ENCODE data around the gene PNLIPRP3.

Gene PNLIPRP3

DNA sequence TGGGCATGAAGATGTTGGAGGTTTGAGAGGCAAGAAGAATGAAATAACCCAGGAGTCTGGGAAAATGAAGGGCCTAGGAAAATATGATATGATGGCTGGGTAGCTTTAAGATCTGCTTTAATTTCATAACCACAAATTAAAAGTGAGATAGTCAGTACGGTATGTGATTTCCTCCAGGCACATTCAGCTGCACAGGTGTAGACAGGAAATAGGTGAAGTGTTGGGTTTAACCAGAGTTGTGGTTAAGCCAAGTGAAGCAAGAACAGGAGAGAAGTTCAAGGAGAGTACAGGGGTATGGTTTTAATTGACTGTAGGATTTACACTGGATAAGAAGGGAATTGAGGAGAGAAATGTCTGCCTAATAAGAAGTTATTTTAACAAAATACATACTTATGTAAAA is 2.6 kb downstream of the PNLIPRP3 start:
- no peaks in the 10 kb centered on the region for H3K27me3 Mint-ChIP-seq

DNA sequence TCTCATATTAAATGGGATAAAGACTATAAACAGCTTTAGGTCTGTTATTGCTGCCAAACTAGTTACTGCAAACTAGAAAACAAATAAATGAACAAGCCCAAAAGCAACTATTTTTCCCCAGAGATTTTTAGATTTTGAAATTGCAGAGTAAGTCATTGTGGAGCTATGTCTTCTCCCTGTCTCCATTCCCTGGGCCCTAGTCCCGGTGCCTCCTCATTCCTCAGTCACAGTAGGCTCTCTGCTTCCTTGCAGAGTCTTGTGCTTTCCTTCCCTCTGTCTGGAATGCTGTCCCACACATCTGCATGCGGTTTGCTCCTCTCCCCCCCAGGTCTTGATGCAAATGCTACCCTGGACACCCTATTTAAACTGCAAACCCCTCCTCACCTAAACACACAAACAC is 4.0 kb downstream of the PNLIPRP3 start:
- no peak overlapping the region for H3K4me3 Mint-ChIP-seq
- no peak for ATAC-seq
- no peak overlapping the region for H3K27ac Mint-ChIP-seq

More for the DNA sequence above, 2.6 kb downstream of the PNLIPRP3 start:
- Mint-ChIP-seq H3K27ac (no peak overlapping the region), H3K4me1 (no peaks in the 10 kb centered on the region), H3K36me3 (no peaks in the 10 kb centered on the region), H3K9me3 (no peaks in the 10 kb centered on the region), H3K4me3 (no peak overlapping the region)
- ATAC-seq: no peak

DNA sequence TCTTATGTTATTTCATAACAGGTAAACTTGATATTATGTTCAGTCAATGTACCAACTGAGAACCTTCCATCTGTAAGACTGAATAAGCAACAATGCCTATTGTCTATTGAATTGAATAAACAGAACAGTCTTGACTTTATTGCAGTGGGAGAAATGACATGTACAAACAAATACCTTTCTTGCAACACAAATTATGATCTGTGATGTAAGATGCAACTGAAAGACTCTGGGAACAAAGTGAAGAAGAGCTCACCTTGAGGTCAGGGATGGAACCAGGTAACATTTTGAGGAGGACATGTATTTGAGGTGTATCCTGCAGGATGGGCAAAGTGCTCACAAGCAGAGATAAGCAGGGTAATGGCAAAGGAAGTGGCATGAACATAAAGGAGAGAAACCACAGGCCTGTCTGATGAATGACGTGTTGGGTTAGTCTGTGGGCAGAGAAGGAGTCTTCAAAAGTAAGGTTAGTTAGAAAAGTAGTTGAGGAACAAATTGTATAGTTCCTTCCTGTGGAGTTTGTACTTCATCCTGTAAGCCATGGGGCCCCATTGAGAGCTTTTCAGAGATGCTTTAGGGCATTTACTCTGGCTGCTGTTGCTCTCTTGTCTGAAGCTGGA is 9.5 kb downstream of the PNLIPRP3 start:
- no peaks in the 10 kb centered on the region for H3K4me1 Mint-ChIP-seq
- no peaks in the 10 kb centered on the region for H3K36me3 Mint-ChIP-seq
- H3K27ac Mint-ChIP-seq: no peak overlapping the region
- no peak for ATAC-seq
- no peak overlapping the region for H3K4me3 Mint-ChIP-seq
- no peaks in the 10 kb centered on the region for H3K9me3 Mint-ChIP-seq
- no peaks in the 10 kb centered on the region for H3K27me3 Mint-ChIP-seq

More for the DNA sequence above, 4.0 kb downstream of the PNLIPRP3 start:
- no peaks in the 10 kb centered on the region for H3K9me3 Mint-ChIP-seq
- no peaks in the 10 kb centered on the region for H3K4me1 Mint-ChIP-seq
- no peaks in the 10 kb centered on the region for H3K36me3 Mint-ChIP-seq
- no peaks in the 10 kb centered on the region for H3K27me3 Mint-ChIP-seq

DNA sequence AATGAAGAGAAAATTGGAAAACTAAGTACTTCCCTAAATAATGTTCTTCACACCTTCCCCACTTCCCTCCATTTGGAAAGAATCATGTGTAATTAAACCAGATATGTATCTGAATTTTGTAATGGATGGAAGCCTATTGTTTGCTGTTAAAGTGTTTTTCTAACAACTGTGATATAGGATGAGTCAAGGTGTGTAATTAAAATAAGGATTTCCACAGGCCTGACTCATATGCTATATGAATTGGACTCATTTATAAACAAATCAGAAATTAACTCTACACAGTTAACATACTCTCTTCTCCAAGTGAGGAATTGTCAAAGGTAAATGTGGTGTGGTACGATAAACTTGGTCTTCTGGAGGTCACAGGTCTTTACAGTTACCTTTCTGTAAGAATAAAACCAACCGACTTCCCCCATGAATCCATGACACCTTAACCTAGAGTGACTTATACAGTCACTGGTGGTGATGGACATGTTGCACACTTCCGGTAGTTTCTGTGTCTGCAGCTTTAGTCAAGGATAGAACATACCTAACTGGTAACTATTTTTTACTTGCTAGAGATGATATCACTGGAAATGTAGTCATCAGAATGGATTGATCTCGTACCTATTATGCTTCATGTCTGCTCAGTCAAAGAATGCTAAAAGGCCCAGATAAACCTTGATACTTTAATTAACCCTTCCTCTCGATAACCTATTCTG is 12.8 kb downstream of the PNLIPRP3 start:
- H3K9me3 Mint-ChIP-seq: no peaks in the 10 kb centered on the region
- no peak overlapping the region for H3K4me3 Mint-ChIP-seq
- no peak overlapping the region for H3K27ac Mint-ChIP-seq
- H3K36me3 Mint-ChIP-seq: no peaks in the 10 kb centered on the region
- no peak for ATAC-seq
- H3K4me1 Mint-ChIP-seq: no peaks in the 10 kb centered on the region
- no peaks in the 10 kb centered on the region for H3K27me3 Mint-ChIP-seq

DNA sequence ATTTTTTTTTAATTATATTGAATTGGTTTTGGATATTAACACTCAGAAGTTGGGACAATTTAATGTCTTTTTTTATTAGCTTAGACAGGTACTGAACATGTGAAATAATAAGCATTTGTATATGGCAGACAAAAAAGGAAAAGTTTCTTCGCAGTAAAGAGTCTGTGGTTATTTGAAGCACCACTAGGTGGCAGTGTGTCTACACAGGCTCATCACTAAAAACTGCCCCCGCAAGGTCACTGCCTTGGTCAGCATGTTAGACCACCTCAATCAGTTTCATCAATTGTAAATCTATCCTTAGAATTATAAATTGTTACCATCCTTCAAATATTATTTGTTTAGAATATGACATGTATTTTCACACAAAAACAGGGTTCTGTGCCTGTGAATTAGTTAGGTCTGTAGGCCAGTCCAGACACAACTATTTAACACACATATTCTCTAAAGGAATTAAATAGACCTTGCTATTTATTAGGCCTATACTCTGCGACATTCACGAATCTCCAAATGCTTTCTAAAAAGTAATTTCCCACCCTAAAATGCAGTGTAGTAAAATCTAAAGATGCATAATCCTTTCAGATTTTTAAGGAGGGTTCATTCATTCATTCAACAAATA is 17.0 kb downstream of the PNLIPRP3 start:
- no peak overlapping the region for H3K4me3 Mint-ChIP-seq
- peaks cover 2% of the 10 kb centered on the region for H3K9me3 Mint-ChIP-seq
- no peak for ATAC-seq
- no peaks in the 10 kb centered on the region for H3K4me1 Mint-ChIP-seq
- H3K27ac Mint-ChIP-seq: no peak overlapping the region
- no peaks in the 10 kb centered on the region for H3K36me3 Mint-ChIP-seq
- no peaks in the 10 kb centered on the region for H3K27me3 Mint-ChIP-seq

DNA sequence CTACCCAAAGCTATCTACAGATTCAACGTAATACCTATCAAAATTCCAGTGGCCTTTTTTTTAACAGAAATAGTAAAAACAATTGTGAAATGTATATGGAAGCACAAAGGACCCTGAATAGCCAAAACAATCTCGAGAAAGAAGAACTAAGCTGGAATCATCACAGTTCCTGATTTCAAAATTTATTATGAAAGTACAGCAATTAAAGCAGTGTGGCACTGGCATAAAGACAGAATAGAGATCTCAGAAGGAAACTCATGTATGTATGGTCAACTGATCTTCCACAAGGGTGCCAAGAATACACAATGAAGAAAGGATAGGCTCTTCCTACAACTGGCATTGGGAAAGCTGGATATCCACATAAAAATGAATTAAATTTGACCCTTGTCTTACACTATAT is 23.2 kb downstream of the PNLIPRP3 start:
- H3K27ac Mint-ChIP-seq: no peak overlapping the region
- peaks cover 16% of the 10 kb centered on the region for H3K9me3 Mint-ChIP-seq
- H3K36me3 Mint-ChIP-seq: no peaks in the 10 kb centered on the region

DNA sequence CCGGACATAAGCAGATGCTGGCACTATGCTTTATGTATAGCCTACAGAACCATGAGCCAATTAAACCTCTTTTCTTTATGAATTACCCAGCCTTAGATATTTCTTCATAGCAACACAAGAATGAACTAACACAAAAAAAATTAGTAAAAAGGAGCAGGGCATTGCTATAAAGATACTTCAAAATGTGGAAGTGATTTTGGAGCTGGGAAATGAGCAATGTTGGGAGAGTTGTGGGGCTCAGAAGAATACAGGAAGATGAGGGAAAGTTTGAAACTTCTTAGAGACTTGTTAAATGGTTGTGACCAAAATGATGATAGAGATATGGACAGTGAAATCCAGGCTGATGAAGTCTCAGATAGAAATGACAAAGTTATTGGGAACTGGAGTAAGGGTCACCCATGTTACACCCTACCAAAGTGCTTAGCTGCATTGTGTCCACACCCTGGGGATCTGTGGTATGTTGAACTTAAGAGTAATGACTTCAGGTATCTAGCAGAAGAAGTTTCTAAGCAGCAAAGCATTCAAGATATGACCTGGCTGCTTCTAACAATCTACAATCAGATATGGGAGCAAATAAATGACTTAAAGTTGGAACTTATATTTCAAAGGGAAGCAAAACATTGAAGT is 24.2 kb downstream of the PNLIPRP3 start:
- no peaks in the 10 kb centered on the region for H3K4me1 Mint-ChIP-seq
- no peaks in the 10 kb centered on the region for H3K36me3 Mint-ChIP-seq
- H3K27me3 Mint-ChIP-seq: no peaks in the 10 kb centered on the region
- ATAC-seq: no peak
- H3K9me3 Mint-ChIP-seq: peaks cover 16% of the 10 kb centered on the region
- H3K4me3 Mint-ChIP-seq: no peak overlapping the region
- no peak overlapping the region for H3K27ac Mint-ChIP-seq

More for the DNA sequence above, 23.2 kb downstream of the PNLIPRP3 start:
- Mint-ChIP-seq H3K27me3 (no peaks in the 10 kb centered on the region), H3K4me3 (no peak overlapping the region), H3K4me1 (no peaks in the 10 kb centered on the region)
- ATAC-seq: no peak

DNA sequence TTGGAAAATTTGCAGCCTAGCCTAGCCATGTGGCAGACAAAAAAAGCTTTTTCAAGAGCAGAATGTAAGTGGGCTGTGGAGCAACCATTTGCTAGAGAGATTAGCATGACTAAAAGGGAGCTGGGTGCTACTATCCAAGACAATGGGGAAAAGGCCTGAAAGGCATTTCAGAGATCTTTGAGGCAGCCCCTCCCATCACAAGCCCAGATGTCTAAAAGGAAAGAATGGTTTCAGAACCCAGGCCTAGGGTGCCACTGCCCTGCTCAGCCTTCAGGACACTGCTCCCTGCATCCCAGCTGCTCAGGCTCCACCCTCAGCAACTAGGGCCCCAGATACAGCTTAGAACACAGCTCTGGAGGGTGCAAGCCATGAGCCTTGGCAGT is 24.7 kb downstream of the PNLIPRP3 start:
- no peaks in the 10 kb centered on the region for H3K4me1 Mint-ChIP-seq
- H3K27me3 Mint-ChIP-seq: no peaks in the 10 kb centered on the region
- H3K36me3 Mint-ChIP-seq: no peaks in the 10 kb centered on the region
- H3K9me3 Mint-ChIP-seq: peaks cover 16% of the 10 kb centered on the region
- H3K27ac Mint-ChIP-seq: no peak overlapping the region
- ATAC-seq: no peak
- H3K4me3 Mint-ChIP-seq: no peak overlapping the region

DNA sequence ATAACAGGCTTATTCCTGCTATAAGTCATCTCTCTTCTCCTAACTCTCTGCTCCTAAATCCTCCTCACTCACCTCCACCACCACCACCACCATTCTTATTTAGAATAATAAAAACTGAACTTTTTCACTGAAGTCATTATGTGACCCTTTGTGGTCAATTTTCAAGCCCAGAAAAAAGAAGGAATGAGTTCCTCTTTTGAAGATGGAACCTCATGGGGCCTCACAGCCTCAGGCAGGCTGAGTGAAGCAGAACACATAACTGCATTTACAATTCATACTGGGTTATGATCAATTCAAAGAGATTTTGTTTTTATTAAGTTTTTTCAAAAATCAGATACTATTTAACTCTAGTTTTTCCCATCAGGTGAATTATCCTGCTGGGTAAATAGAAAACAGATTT is 29.8 kb downstream of the PNLIPRP3 start:
- Mint-ChIP-seq H3K9me3 (peaks cover 9% of the 10 kb centered on the region), H3K27me3 (peaks cover 8% of the 10 kb centered on the region), H3K27ac (no peak overlapping the region), H3K4me3 (no peak overlapping the region), H3K36me3 (no peaks in the 10 kb centered on the region), H3K4me1 (no peaks in the 10 kb centered on the region)
- no peak for ATAC-seq

DNA sequence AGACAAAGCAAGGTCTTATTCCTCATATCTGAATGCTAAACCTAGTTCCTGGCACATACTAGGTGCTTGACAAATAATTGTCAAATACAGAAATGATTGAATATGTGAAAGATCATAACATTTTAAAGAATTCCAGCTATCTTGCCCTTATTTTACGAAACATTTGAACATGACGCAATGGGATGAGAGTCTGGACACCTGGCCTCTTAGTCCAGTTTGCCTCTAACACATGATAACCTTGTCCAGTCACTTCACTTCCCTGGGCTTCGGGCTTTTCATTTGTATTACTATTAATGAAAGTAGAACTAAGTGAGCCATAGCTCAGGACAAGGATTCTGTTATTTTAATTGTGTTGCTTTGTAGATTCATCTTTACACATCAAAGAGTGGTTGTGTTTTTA is 32.6 kb downstream of the PNLIPRP3 start:
- Mint-ChIP-seq H3K9me3 (no peaks in the 10 kb centered on the region), H3K4me3 (no peak overlapping the region), H3K27ac (no peak overlapping the region), H3K36me3 (no peaks in the 10 kb centered on the region), H3K27me3 (peaks cover 8% of the 10 kb centered on the region), H3K4me1 (no peaks in the 10 kb centered on the region)
- no peak for ATAC-seq

DNA sequence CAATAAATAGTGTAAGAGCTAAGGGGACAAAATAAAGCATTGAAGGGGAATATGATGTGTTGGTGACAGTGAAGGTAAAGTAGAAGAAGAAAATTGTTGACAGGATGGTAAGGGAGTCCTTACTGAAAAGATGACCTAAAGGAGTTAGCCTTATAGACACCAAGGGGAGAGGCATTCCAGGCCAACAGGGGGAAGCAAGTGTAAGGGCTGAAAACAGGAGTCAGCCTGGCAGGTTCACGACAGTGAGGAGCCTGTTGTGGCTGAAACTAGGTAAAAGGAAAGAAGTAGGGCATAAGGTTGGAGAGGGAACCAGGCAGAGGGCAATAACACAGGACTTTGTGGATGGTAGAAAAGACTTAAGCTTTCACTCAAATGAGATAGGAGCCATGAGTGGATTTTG is 34.0 kb downstream of the PNLIPRP3 start:
- no peaks in the 10 kb centered on the region for H3K9me3 Mint-ChIP-seq
- no peak overlapping the region for H3K4me3 Mint-ChIP-seq
- ATAC-seq: no peak
- no peaks in the 10 kb centered on the region for H3K4me1 Mint-ChIP-seq
- peaks cover 8% of the 10 kb centered on the region for H3K27me3 Mint-ChIP-seq
- no peak overlapping the region for H3K27ac Mint-ChIP-seq
- no peaks in the 10 kb centered on the region for H3K36me3 Mint-ChIP-seq

DNA sequence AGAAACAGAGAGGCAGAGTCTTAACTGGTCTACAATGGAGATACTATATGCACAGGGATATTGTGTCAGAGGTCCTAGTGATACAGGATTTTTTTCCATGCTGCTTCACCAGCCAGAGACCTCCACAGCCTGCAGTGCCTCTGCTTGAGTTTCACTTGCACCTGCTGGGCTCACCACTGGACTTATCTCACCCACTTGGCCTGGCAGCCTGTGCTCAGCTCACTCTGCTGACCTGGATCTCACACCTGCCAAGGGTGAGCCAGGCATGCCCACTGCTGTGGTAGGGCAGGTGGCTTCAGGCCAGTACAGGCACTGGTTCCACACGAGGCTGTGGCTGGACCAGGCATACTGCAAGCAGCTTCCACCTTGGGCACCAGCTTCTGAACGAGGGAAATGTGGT is 36.6 kb downstream of the PNLIPRP3 start:
- H3K4me3 Mint-ChIP-seq: no peak overlapping the region
- peak; percentile 27 for ATAC-seq
- H3K27ac Mint-ChIP-seq: no peak overlapping the region
- peaks cover 7% of the 10 kb centered on the region for H3K27me3 Mint-ChIP-seq
- no peaks in the 10 kb centered on the region for H3K36me3 Mint-ChIP-seq
- no peaks in the 10 kb centered on the region for H3K4me1 Mint-ChIP-seq
- H3K9me3 Mint-ChIP-seq: no peaks in the 10 kb centered on the region

DNA sequence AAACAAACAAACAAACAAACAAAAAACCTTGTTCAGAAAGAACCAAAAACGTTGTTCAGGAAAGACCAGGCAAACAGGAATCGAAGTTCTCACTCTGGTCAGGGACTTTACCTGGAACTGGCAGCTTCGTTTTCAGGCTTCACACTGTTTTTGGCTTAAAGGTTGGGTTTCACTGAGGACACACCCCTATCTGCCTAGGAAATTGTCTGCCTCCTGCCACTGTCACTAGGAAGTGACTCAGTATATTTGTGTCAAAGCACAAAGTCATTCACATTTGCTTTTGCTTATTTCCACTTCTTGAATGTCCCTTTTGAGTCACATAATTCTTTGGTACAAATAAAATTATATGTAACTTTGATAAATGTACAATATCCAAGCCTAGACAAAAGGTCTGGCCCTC is 37.9 kb downstream of the PNLIPRP3 start:
- Mint-ChIP-seq H3K36me3 (no peaks in the 10 kb centered on the region), H3K27me3 (no peaks in the 10 kb centered on the region), H3K27ac (no peak overlapping the region), H3K9me3 (peaks cover 3% of the 10 kb centered on the region), H3K4me1 (no peaks in the 10 kb centered on the region), H3K4me3 (no peak overlapping the region)
- no peak for ATAC-seq

DNA sequence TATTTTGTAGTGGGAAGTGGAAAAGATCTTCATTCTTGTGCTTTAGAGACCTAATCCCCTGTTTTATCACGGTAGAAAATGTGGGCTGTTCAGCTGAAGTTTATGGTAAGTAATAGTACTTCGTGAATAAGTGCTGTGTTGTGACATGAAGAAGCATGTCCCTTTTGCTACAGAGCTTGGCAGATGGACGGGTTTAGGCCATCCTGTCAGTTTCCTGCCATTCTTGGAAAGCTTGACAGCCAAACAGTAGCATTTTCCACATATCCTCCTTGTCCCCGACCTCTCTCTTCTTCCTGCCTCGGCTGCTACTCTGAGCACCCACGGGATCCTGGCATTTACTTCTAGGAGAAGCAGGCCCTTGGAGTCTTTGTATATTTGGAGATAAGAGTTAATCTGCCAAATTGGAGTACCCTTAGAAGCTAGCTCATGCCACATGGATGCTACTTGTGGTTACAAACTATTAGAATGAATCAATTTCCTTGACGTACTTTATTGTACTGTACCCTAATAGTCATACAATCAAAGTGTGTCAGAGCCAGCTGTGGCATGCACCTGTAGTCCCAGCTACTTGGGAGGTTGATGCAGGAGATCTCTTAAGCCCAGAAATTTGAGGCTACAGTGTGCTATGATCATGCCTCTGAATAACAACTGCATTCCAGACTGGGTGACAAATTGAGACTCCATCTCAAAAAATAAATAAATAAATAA is 39.2 kb downstream of the PNLIPRP3 start:
- peaks cover 3% of the 10 kb centered on the region for H3K9me3 Mint-ChIP-seq
- no peak for ATAC-seq
- no peak overlapping the region for H3K4me3 Mint-ChIP-seq

DNA sequence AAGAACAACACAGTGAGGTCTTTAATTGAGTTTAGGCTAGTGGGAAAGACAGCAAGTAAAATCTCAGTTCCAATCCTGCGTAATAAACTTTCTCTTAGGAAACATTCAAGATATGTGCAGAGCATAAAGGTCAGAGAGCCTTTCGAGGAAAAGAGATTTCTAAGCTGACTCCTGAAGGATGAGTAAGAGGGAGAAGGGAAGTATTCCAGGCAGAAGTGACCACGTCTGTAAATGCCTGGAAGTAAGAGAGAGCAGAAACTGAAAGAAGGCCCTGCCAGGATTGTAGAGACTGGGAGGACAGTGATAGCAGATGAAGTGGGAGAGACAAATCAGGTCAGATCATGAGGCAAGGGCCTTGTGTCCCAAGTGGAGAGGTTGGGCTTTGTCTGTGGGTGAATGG is 41.8 kb downstream of the PNLIPRP3 start:
- H3K9me3 Mint-ChIP-seq: peaks cover 5% of the 10 kb centered on the region
- H3K36me3 Mint-ChIP-seq: no peaks in the 10 kb centered on the region
- no peak overlapping the region for H3K4me3 Mint-ChIP-seq
- no peak for ATAC-seq
- no peaks in the 10 kb centered on the region for H3K4me1 Mint-ChIP-seq
- H3K27me3 Mint-ChIP-seq: no peaks in the 10 kb centered on the region
- no peak overlapping the region for H3K27ac Mint-ChIP-seq

More for the DNA sequence above, 39.2 kb downstream of the PNLIPRP3 start:
- H3K27me3 Mint-ChIP-seq: no peaks in the 10 kb centered on the region
- no peaks in the 10 kb centered on the region for H3K36me3 Mint-ChIP-seq
- H3K4me1 Mint-ChIP-seq: no peaks in the 10 kb centered on the region
- H3K27ac Mint-ChIP-seq: no peak overlapping the region

Data from stimulated activated memory B cell treated with anti-CD40 and anti-IgM and Interleukin-4, amounts not matched to agents 10 μg/mL and 1 μg/mL and 100 μg/mL, for 72 hours (primary cell).